Naive thymus-derived CD8-positive, alpha-beta T cell (primary cell): ENCODE measurements around the gene VSIG8. TPM values are rescaled to one million over a fixed set of nuclear protein-coding genes. Genes with fewer than 3 reads are reported as not detected.
A peak's percentile ranks its signal among the peaks of the same experiment; 100 is the strongest.

Experiments
- ATAC-seq, 2 donors: fragments of 150-1000 bp; cut with Tn5 transposase in 1 of 2; sonication (Bioruptor Pico), chemical (Tn5 transposase) in 1 of 2; 1 replicate in 1 of 2; 2 replicates in 1 of 2; pipeline ENCODE4 v1.10.0; 2021; ENCODE audit warnings: mild to moderate bottlenecking in 2 of 2, moderate library complexity in 2 of 2
- POLR2A ChIA-PET: fragments of 350-600 bp; sonication (Branson Sonifier 250); formaldehyde crosslinking; loops from one replicate; lab custom pipeline; 2021; ENCODE audit warnings: antibody characterized with exemption; lab: Charles Lee
- DNase-seq, 10 donors: peaks; one replicate each; pipeline versions ENCODE4 v3.0.0 to v3.0.0-alpha.2; 2020 to 2022
- H3K27ac Mint-ChIP-seq, 10 donors: one replicate each; pipeline ENCODE4 v1.8.0; 2020 to 2022; ENCODE audit warnings: mild to moderate bottlenecking in 10 of 10, mixed read lengths in 10 of 10, moderate library complexity in 4 of 10, inconsistent platforms in 1 of 10
- H3K27me3 Mint-ChIP-seq, 5 donors: one replicate each; pipeline ENCODE4 v1.8.0; 2021 to 2022; ENCODE audit warnings: mixed read lengths in 5 of 5
- H3K36me3 Mint-ChIP-seq, 3 donors: one replicate each; pipeline ENCODE4 v1.8.0; 2020 to 2022; ENCODE audit warnings: mixed read lengths in 3 of 3, mild to moderate bottlenecking in 2 of 3, inconsistent platforms in 1 of 3
- H3K4me1 Mint-ChIP-seq, 4 donors: one replicate each; pipeline ENCODE4 v1.8.0; 2021 to 2022; ENCODE audit warnings: mixed read lengths in 4 of 4
- H3K4me3 Mint-ChIP-seq, 10 donors: one replicate each; pipeline ENCODE4 v1.8.0; 2020 to 2022; ENCODE audit warnings: mild to moderate bottlenecking in 10 of 10, mixed read lengths in 10 of 10, moderate library complexity in 6 of 10, inconsistent platforms in 1 of 10
- H3K9me3 Mint-ChIP-seq, 9 donors: one replicate each; pipeline ENCODE4 v1.8.0; 2020 to 2022; ENCODE audit warnings: mixed read lengths in 9 of 9, mild to moderate bottlenecking in 3 of 9, inconsistent platforms in 1 of 9, moderate library complexity in 1 of 9
- polyA plus RNA-seq, 3 donors: library from polyadenylated mRNA; unstranded; fragments of 300-500 nt; fragmentation: Illumina TruSeq; gene quantifications; one replicate each; pipeline ENCODE4 v1.2.3, GENCODE V29; 2021
- total RNA-seq, 8 experiments: library from RNA in 2 of 8; stranded (reverse) in 2 of 8; gene quantifications; one replicate each; pipeline ENCODE4 v1.2.3 and lab custom pipeline; 2021 to 2026

The VSIG8 gene
- total and polyA plus RNA-seq, 5 experiments from 2014 or later = not detected

DNA sequence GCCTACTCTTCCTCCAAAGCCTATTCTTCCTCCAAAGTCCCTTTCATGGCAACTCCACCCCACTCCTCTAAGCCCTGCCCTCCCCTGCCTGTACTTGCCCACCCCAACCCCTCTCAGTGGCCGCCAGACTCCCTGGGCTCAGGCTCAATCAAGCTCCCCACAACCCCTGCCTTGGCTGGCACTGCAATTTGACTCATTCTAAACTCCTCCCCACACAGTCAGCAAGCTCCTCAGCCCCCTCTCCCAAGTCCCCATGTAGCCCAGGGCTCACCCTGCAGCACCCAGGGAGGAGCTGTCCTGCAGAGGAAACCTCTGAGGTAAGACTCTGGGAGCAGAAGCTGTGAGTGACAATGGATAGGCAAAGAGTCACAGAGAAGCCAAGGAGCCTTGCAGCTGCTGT lies 3.6 kb upstream of the VSIG8 start:
- Mint-ChIP-seq H3K4me1 (peaks cover 11 to 26% (median 18%) of the 10 kb centered on the region in 4 donors), H3K36me3 (peaks cover 0 to 3% (median 0%) of the 10 kb centered on the region in 3 donors), H3K27ac (peak overlapping the region in 4 of 10 donors; percentile 59 to 88 (median 69)), H3K27me3 (peaks cover 0 to 14% (median 4%) of the 10 kb centered on the region in 5 donors), H3K4me3 (peak overlapping the region in 1 of 10 donors; percentile 23), H3K9me3 (no peaks in the 10 kb centered on the region)
- POLR2A ChIA-PET = no interaction called here
- DNase-seq = no peak
- no peak for ATAC-seq

DNA sequence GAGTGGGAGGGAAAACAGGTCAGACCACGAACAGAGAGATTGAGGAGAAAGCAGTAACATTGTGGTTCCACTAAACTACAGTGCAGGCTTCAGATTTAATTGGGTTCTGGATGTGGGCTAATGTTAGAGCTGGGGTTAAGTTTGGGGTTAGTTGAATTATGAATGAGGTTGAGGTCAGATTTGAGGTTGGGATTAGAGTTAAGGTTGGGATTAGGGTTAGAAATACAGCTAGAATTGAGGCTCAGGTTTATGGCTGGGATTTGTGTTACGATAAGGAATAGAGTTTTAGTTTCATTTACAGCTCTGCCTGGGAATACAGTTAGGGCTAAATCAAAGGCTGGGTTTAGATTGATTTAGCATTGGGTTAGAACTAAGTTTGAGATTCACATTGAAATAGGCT lies 1.8 kb upstream of the VSIG8 start:
- no peak overlapping the region for H3K27ac Mint-ChIP-seq
- POLR2A ChIA-PET = no interaction called here
- H3K27me3 Mint-ChIP-seq = peaks cover 0 to 14% (median 0%) of the 10 kb centered on the region in 5 donors
- H3K9me3 Mint-ChIP-seq = no peaks in the 10 kb centered on the region
- no peak for DNase-seq
- H3K4me3 Mint-ChIP-seq = no peak overlapping the region
- H3K4me1 Mint-ChIP-seq = peaks cover 11 to 23% (median 18%) of the 10 kb centered on the region in 4 donors
- H3K36me3 Mint-ChIP-seq = peaks cover 0 to 3% (median 0%) of the 10 kb centered on the region in 3 donors
- ATAC-seq = no peak

- H3K4me1 Mint-ChIP-seq = peaks cover 10 to 18% (median 12%) of the 10 kb centered on the region in 4 donors
- H3K4me3 Mint-ChIP-seq = no peak overlapping the region
- H3K27ac Mint-ChIP-seq = no peak overlapping the region
- DNase-seq (no peak), ATAC-seq (no peak)
- POLR2A ChIA-PET = no interaction called here
- no peaks in the 10 kb centered on the region for H3K9me3 Mint-ChIP-seq
- peaks cover 0 to 14% (median 0%) of the 10 kb centered on the region in 5 donors for H3K27me3 Mint-ChIP-seq
- peaks cover 0 to 3% (median 0%) of the 10 kb centered on the region in 3 donors for H3K36me3 Mint-ChIP-seq
Observed at GRCh38 chr1:159862031-159862430, 426 bp downstream of the VSIG8 start.

DNA sequence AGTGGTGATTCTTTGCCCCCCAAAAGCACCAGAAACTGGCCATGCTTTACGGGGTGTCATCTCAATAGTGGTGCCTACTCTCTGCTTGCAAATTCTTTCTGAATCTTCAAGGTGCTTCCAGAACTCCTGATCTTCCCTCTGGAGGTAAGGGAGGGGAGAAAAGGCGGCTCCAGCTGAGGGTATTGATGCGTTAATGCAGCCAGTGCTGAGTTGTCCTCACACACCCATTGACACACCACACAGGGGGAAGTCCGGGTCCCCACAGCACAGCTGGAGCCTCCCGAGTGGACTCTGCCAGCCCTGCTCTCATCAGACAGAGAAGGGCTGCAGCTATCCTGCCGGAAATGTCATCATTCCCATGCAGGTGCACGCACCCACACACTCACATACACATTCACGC lies 1.2 kb downstream of the VSIG8 start:
- Mint-ChIP-seq H3K4me1 (peaks cover 2 to 13% (median 5%) of the 10 kb centered on the region in 4 donors), H3K27me3 (peaks cover 0 to 11% (median 0%) of the 10 kb centered on the region in 5 donors), H3K36me3 (peaks cover 0 to 3% (median 0%) of the 10 kb centered on the region in 3 donors), H3K4me3 (no peak overlapping the region), H3K27ac (no peak overlapping the region), H3K9me3 (no peaks in the 10 kb centered on the region)
- no peak for DNase-seq
- POLR2A ChIA-PET = no interaction called here
- no peak for ATAC-seq

GRCh38 chr1:159860456-159860855 lies 2.0 kb downstream of the VSIG8 start:
- Mint-ChIP-seq H3K27me3 (peaks cover 0 to 10% (median 0%) of the 10 kb centered on the region in 5 donors), H3K9me3 (no peaks in the 10 kb centered on the region), H3K4me1 (peaks cover 1 to 10% (median 3%) of the 10 kb centered on the region in 4 donors), H3K27ac (no peak overlapping the region), H3K36me3 (peaks cover 0 to 3% (median 0%) of the 10 kb centered on the region in 3 donors), H3K4me3 (no peak overlapping the region)
- POLR2A ChIA-PET = no interaction called here
- DNase-seq (no peak), ATAC-seq (no peak)

GRCh38 chr1:159859767-159860322 lies 2.6 kb downstream of the VSIG8 start:
- peaks cover 7 to 13% (median 8%) of the 10 kb centered on the region in 4 donors for H3K4me1 Mint-ChIP-seq
- ATAC-seq (no peak), DNase-seq (no peak)
- POLR2A ChIA-PET = no interaction called here
- H3K36me3 Mint-ChIP-seq = peaks cover 0 to 3% (median 0%) of the 10 kb centered on the region in 3 donors
- H3K9me3 Mint-ChIP-seq = no peaks in the 10 kb centered on the region
- H3K27ac Mint-ChIP-seq = peak overlapping the region in 2 of 10 donors; percentile 2 to 8
- no peak overlapping the region for H3K4me3 Mint-ChIP-seq
- peaks cover 0 to 10% (median 0%) of the 10 kb centered on the region in 5 donors for H3K27me3 Mint-ChIP-seq

DNA sequence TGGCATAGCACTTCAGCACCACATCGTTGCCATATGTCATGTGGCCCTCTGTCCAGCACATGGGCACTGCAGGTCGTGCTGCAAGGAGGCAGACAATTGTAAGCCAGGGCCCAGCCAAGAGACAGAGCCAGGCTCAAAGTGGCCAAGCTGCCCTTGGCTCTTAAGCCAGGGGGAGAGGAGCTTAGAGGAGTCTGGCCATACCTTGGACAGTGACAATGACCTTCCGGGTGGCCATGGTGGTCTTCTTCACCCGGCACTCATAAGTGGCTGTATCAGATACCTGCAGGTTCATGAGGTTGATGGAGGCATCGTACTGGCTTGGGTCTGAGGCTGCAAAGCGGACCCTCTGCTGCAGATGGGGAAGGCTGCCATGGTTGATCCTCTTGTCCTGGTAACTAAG lies 4.6 kb downstream of the VSIG8 start:
- Mint-ChIP-seq H3K27me3 (no peaks in the 10 kb centered on the region), H3K36me3 (peaks cover 0 to 3% (median 0%) of the 10 kb centered on the region in 3 donors), H3K4me1 (peaks cover 14 to 24% (median 19%) of the 10 kb centered on the region in 4 donors), H3K27ac (peak overlapping the region in 5 of 10 donors; percentile 17 to 75 (median 69)), H3K9me3 (no peaks in the 10 kb centered on the region), H3K4me3 (no peak overlapping the region)
- no peak for DNase-seq
- no peak for ATAC-seq
- POLR2A ChIA-PET = no interaction called here

DNA sequence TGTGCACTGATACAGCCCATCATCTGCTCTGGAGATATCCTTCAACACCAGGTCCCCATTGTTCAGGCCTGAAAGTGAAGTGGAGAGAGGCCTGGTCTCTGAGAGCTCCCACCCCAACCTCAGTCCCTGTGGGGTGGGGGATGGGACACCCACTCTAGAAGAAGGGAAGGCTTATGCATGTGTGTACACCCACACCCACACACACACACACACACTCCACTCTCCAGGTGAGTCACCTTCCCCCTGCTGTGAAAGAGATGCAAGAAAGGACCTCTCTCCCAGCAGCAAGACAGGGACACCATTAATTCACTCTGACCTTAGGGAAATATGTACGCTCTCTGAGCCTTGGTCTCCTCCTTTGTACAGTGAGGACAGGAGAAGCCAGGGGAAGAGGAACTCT lies 5.9 kb downstream of the VSIG8 start:
- ATAC-seq (no peak), DNase-seq (no peak)
- Mint-ChIP-seq H3K4me1 (peaks cover 19 to 27% (median 22%) of the 10 kb centered on the region in 4 donors), H3K27me3 (no peaks in the 10 kb centered on the region), H3K36me3 (peaks cover 0 to 3% (median 0%) of the 10 kb centered on the region in 3 donors), H3K9me3 (no peaks in the 10 kb centered on the region), H3K27ac (peak overlapping the region; percentile 14 to 87 (median 70)), H3K4me3 (peak overlapping the region in 9 of 10 donors; percentile 24 to 85 (median 46))
- POLR2A ChIA-PET = interaction anchor here (1.1 kb wide), 1 partner anchor 69 kb away, joined by 3 read pairs; the partner anchor contains the start of gene TAGLN2

- H3K4me3 Mint-ChIP-seq = peak overlapping the region; percentile 37 to 98 (median 90)
- ATAC-seq = no peak
- no peaks in the 10 kb centered on the region for H3K27me3 Mint-ChIP-seq
- H3K27ac Mint-ChIP-seq = peak overlapping the region in 9 of 10 donors; percentile 56 to 96 (median 91)
- H3K4me1 Mint-ChIP-seq = peaks cover 19 to 34% (median 25%) of the 10 kb centered on the region in 4 donors
- DNase-seq = no peak
- peaks cover 0 to 4% (median 0%) of the 10 kb centered on the region in 3 donors for H3K36me3 Mint-ChIP-seq
- H3K9me3 Mint-ChIP-seq = no peaks in the 10 kb centered on the region
- POLR2A ChIA-PET = interaction anchor here (1.2 kb wide), 2 partner anchors 56 to 69 kb away, joined by 4 to 7 read pairs; partner anchors contain the start of gene TAGLN2
Observed at GRCh38 chr1:159855709-159856108, 6.7 kb downstream of the VSIG8 start.

DNA sequence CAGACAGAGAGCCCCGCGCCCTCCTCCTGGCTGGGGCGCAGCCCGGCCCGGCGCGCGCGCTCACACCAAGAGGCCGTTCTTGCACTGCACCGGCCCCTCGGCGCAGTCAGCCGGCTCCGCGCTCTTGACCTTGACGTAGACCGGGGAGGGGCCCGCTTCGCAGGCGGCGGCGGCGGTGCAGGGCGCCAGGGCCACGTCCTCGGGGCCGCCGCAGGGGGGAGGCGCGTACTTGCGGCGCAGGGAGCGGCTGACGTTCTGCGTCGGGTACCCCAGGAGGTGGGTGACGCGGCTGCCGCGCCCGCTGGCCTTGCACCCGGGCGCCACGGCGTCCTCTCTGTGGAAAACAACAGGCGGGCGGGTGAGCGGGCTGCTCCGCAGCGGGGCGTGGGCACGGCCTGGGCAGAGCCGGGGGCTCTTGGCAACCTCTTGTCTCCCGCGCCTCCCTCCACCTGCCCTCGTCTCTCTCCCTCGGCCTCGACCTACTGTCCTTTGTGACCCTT lies 7.7 kb downstream of the VSIG8 start:
- peaks cover 0 to 4% (median 0%) of the 10 kb centered on the region in 3 donors for H3K36me3 Mint-ChIP-seq
- POLR2A ChIA-PET = interaction anchor here (1.2 to 1.3 kb wide), 6 partner anchors 28 to 73 kb away, joined by 3 to 7 read pairs (median 4); partner anchors contain the start of genes SLAMF8 and TAGLN2
- peaks cover 23 to 42% (median 31%) of the 10 kb centered on the region in 4 donors for H3K4me1 Mint-ChIP-seq

GRCh38 chr1:159854116-159854692 lies 8.3 kb downstream of the VSIG8 start:
- ATAC-seq (peak; percentile 16 to 21), DNase-seq (peak in 3 of 10 donors; percentile 9 to 31 (median 10))
- Mint-ChIP-seq H3K4me3 (peak overlapping the region; percentile 79 to 98 (median 90)), H3K9me3 (no peaks in the 10 kb centered on the region), H3K36me3 (peaks cover 0 to 5% (median 0%) of the 10 kb centered on the region in 3 donors), H3K4me1 (peaks cover 20 to 42% (median 31%) of the 10 kb centered on the region in 4 donors), H3K27me3 (peaks cover 0 to under 1% (median 0%) of the 10 kb centered on the region in 5 donors), H3K27ac (peak overlapping the region; percentile 85 to 96 (median 92))
- POLR2A ChIA-PET = interaction anchor here (0.9 to 1.3 kb wide), 8 partner anchors 26 to 72 kb away, joined by 3 to 7 read pairs (median 4); partner anchors contain the start of genes SLAMF8 and TAGLN2

More for the DNA sequence above, 7.7 kb downstream of the VSIG8 start:
- Mint-ChIP-seq H3K9me3 (no peaks in the 10 kb centered on the region), H3K27me3 (no peaks in the 10 kb centered on the region), H3K4me3 (peak overlapping the region; percentile 84 to 98 (median 94)), H3K27ac (peak overlapping the region; percentile 85 to 96 (median 95))
- DNase-seq (peak; percentile 58 to 85 (median 74)), ATAC-seq (peak; percentile 92 to 94)

- peak in 3 of 10 donors; percentile 21 to 24 (median 24) for DNase-seq
- Mint-ChIP-seq H3K9me3 (no peaks in the 10 kb centered on the region), H3K27ac (peak overlapping the region; percentile 85 to 96 (median 92)), H3K27me3 (peaks cover 0 to 1% (median 0%) of the 10 kb centered on the region in 5 donors), H3K36me3 (peaks cover 0 to 7% (median 0%) of the 10 kb centered on the region in 3 donors), H3K4me3 (peak overlapping the region; percentile 79 to 98 (median 90)), H3K4me1 (peaks cover 19 to 42% (median 31%) of the 10 kb centered on the region in 4 donors)
- POLR2A ChIA-PET = interaction anchor here (0.7 to 1.3 kb wide), 8 partner anchors 9 to 71 kb away, joined by 3 to 6 read pairs (median 4); partner anchors contain the start of gene SLAMF8
- ATAC-seq = peak in 1 of 2 donors; percentile 13
Observed at GRCh38 chr1:159853417-159854115, 8.9 kb downstream of the VSIG8 start.
